GM19099 (cell line): ENCODE measurements around the gene RNF121.

Experiments
- POLR2A ChIP-seq: IDR thresholded peaks from 3 replicates; pipeline ENCODE4 v1.6.1; 2011; ENCODE audit warnings: low read depth; ENCODE audit not compliant: insufficient read length; ENCODE audit errors: extremely low read depth

Gene RNF121

GRCh38 chr11:71999798-72000197 is 71.0 kb downstream of the RNF121 start:
- no peak for TF ChIP-seq POLR2A

GRCh38 chr11:72000202-72000867 is 71.5 kb downstream of the RNF121 start:
- TF ChIP-seq POLR2A, result no peak

- TF ChIP-seq POLR2A, result no peak
These were observed 72.4 kb downstream of the RNF121 start for GRCh38 chr11:72001285-72001684.

GRCh38 chr11:72001834-72002591 is 73.2 kb downstream of the RNF121 start:
- TF ChIP-seq POLR2A, result no peak

GRCh38 chr11:72002841-72003775 is 74.3 kb downstream of the RNF121 start:
- no peak for TF ChIP-seq POLR2A

- peak; percentile 14 for TF ChIP-seq POLR2A
These were observed 74.9 kb downstream of the RNF121 start for GRCh38 chr11:72003776-72004171.

- no peak for TF ChIP-seq POLR2A
These were observed 75.9 kb downstream of the RNF121 start for GRCh38 chr11:72004515-72005346.

- peak; percentile 28 for TF ChIP-seq POLR2A
These were observed 76.8 kb downstream of the RNF121 start for GRCh38 chr11:72005347-72006260.

- TF ChIP-seq POLR2A, result no peak
These were observed 77.7 kb downstream of the RNF121 start for GRCh38 chr11:72006309-72007088.

GRCh38 chr11:72007089-72007476 is 78.2 kb downstream of the RNF121 start:
- no peak for TF ChIP-seq POLR2A

- no peak for TF ChIP-seq POLR2A
These were observed 78.7 kb downstream of the RNF121 start for GRCh38 chr11:72007587-72007986.

GRCh38 chr11:72008728-72009127 is 79.9 kb downstream of the RNF121 start:
- TF ChIP-seq POLR2A, result no peak

GRCh38 chr11:72009156-72009555 is 80.3 kb downstream of the RNF121 start:
- no peak for TF ChIP-seq POLR2A

GRCh38 chr11:72010529-72011233 is 81.8 kb downstream of the RNF121 start:
- TF ChIP-seq POLR2A, result no peak
